NCI-H2029 treated with DMSO at 0.1 percent for 48 hours (cell line): ENCODE data around the gene OR10C1.

Experiments used
- DNase-seq: peaks from one replicate; lab custom pipeline; 2025; lab: John Stamatoyannopoulos, UW

Gene OR10C1

DNA sequence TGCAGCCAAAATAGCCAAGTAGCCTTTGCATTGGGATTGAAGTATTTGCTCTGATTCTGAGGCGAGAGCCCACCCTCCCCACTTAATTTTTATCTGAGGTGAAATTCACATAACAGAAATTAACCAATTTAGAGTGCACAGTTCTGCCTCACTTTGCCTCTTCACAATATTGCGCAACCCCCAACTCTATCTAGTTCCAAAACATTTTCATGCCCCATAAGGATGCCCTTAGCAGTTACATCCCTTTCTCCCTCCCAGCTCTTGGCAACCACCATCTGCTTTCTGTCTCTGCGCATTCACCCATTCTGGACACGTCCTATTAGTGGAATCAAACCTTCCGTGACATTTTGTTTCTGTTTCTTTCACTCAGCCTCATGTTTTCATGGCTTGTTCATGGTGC lies 39.6 kb downstream of the OR10C1 start:
- no peak for DNase-seq

DNA sequence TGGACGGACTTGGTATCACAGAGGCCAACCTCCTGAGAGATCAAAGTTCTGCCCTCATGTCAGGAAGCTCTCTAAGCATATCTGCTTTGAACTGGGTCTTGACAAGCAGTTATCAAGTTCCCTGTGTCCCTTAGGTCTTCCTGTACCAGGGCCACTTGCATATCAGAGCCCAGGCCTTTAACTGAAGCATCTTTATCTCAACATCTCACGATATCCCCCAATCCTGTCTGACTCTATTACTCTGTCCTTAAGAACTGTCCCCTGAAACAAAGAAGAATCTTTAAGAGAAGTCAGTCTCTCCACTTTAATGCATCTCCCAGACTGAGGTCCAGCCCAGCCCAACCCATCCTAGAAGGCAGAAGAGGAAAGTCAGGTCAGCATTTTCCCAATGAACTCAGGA lies 40.5 kb downstream of the OR10C1 start:
- DNase-seq = no peak

DNA sequence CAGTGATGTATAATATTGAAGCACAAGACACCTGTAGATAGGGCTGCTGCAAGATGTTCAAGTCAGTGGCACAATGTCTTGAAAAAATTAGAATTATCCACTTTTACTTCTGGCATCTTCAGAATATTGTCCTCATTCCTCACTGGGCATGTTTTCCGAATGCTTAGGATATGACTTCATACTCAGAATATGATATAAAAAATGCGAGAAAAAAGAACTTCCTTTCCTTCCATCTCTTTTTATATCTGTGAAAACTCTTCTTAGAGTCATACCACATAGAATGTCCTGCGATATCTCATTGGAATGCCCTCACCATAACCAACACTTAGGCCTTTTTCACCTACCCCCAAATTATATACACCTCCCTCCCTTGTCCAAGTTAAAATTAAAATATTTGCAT lies 44.1 kb downstream of the OR10C1 start:
- DNase-seq = no peak

DNA sequence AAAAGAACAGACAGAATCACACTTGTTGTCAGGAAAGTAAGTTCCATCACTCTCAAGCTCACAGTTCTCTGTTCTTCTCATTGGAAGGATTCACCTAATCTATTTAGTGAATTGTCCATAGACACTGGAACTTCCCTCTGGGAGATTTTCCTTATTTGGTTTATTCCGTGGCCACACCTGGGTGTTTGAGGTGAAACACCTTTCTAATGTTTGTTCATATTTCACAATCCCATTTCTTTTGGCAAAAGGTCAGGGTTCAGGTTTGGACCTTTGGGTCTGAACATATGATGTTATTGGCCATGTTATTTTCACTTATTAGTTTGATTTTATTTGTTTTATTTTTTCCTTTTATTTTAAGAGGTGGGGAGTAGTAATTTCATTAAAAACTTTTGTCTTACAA lies 44.6 kb downstream of the OR10C1 start:
- no peak for DNase-seq

DNA sequence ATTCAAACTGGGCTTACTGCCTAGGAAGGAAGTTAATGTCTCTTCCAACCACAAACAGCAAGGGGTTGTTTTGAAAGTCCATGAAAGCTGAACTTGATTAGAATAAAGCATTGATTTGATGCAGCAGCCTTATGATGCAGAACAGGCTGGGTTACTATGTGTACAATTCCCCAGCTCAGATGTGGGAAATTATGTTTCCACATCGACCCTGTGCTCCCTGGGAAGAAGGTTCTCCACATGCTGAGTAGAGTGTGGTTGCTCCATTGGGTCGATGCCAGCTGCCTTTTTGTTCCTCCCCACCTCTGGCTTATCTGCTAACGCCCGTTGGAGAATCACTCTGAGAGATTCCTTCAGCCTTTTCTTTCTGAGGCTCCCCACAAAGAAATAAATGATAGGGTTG lies 47.5 kb downstream of the OR10C1 start:
- DNase-seq = no peak

DNA sequence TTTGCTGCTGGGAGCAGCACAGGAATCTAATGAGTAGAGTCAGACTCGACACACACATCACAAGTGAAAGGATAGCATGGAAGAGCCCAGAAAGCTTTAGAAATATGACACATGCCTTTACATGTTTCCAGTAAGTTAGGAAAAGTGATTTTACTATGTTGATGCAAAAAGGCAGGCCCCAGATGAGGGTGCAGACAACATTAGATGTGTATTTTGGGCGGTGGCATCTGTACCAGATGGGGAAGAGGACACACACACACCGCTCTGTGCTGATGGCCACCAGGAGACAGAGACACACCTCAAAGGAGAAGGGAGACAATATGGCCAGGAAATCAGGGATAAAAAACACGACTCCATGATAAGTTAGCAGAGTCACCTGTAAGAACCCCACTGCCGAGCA lies 48.0 kb downstream of the OR10C1 start:
- DNase-seq = no peak

DNA sequence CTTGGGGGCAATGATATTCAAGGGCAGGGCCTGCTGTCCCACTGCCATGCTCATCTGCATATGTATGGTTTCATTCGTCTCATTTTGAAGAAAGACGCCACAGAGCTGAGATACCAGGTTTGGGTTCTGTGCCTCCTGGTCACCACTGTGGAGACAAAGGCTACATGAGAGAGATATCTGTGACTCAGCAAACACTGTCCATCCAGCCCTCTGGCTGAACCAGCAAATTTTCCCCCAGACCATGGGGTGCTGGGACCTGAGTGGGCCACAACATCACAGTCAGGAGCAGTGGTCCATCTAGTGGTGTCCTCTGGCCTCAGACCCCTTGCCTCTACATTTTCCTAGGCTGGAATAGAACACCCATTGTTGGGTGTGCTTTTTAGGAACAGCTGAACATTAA lies 48.6 kb downstream of the OR10C1 start, which contains the start of gene MAS1L:
TSS of gene MAS1L (minus strand) at position 297 of the 400 bp plus-strand sequence. CDS start at position 243, 54 bp downstream.
- DNase-seq = no peak

DNA sequence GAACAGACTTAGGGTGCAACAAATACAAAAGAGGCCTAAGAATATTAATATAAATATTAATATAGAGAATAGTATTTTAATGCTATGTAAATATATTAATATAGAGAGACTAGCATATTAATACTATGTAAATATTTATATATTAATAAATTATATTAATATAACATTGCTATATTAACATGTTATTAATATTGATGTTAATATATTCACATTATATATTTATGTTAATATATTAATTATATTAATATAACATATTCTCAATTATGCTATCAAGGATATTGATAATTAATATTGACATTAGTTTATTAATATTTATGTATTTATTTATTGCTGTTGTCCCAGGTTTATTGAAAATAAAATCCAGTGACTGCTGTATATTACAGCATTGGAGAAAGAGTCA lies 49.8 kb downstream of the OR10C1 start:
- DNase-seq = no peak

DNA sequence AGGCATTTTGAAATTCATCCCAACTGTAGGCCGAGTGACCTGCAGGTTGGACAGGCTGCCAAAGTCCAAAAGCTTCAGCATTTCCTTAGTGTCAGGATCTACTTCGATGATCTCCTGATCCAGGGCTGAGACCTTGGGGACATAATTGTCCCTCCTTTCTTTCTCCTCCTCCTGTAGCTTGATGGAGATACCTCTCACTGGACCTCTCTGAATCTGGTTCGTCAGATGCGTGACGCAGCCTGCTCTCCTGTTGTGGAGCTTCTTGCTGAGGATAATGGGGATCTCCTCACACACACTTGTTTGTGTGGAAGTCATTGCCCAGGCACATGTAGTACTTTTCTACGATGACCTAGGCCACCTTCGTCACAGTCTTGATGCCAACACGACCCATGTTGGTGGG lies 50.2 kb downstream of the OR10C1 start:
- DNase-seq = no peak

DNA sequence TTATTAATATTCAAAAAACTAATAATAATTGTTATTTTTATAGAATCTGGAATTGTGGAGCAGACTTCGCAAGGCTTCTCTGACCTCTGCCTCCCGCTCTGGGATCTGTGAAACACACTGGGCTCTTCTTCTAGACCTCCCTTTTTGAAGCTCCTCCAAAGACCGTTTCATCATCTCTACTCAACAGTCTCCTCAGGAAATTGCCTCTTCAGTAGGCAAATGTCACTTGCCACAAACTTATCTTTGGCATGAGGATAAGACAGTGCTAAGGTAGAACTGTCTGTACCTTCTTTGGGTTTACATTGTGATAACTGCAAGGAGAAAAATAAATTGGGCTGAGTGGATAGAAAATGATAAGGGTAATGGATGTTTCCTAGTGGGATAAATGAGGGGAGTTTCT lies 50.9 kb downstream of the OR10C1 start:
- no peak for DNase-seq

DNA sequence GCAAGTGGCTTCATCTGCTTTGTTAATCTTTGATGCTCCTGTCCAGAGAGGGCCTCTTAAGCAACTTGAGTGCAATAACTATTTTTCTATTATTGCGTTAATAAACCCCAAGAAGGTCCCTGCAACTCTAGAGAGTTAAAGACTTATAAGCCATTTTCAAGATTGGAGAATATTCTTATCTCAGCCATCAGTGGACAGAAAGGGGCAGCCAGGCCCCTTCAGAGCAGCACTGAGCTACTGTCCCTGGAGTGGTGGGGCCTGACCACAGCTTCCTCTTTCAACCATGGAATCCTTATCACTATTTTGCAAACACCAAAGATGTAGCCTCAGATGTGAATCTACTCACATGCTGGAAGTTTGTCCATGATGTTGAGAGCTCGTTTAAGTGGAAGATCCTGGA lies 51.4 kb downstream of the OR10C1 start:
- no peak for DNase-seq
